GM10248 (cell line): ENCODE measurements around the gene DLGAP5.

Source experiments
- CTCF ChIA-PET: fragments of 300-600 bp; sonication (Branson Sonifier 250); formaldehyde crosslinking; extraction: SDS; loops from one replicate; lab custom pipeline; 2021; ENCODE audit warnings: antibody characterized with exemption; lab: Yijun Ruan, JAX
- POLR2A ChIA-PET: fragments of 350-650 bp; sonication (Branson Sonifier 250); formaldehyde crosslinking; extraction: SDS; loops from one replicate; lab custom pipeline; 2020; ENCODE audit warnings: antibody characterized with exemption; lab: Yijun Ruan, JAX
- DNase-seq: peaks from one replicate; pipeline ENCODE4 v3.0.0; 2012; ENCODE audit errors: extremely low spot score
- TF ChIP-seq, protein P1 (sequence below): IDR thresholded peaks from 2 replicates; pipeline ENCODE4 v1.5.1; 2012; ENCODE audit warnings: mild to moderate bottlenecking, low read depth; ENCODE audit errors: extremely low read depth, missing control alignments, control extremely low read depth

DLGAP5 gene

DNA sequence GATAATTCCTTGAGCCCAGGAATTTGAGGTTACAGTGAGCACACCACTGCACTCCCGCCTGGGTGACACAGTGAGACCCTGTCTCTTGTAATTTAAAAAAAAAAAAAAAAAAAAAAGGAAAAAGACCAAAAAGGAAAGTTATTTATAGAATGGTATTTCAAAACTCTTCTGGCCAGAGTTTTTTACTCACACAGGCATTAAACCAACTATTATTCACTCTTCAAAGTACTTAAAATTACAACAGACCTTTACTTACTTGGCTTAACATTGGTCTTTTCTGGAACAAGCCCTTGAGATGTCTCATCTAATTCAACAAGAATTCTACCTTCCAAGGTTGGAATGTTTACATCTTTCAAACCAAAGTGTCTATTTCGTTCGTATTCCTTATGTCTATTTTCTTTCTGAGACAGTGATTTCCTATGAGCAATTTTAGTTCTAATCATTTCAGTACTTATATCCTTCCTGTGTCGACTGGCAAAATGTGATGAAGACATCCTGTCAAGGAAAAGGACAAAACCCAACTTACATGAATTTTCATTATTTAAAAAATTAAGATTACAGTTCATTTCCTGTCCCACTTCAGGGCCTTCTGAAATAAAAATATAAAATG lies 2.6 kb downstream of the DLGAP5 start:
- CTCF ChIA-PET: no interaction called here
- no peak for DNase-seq
- TF ChIP-seq, protein P1, sequence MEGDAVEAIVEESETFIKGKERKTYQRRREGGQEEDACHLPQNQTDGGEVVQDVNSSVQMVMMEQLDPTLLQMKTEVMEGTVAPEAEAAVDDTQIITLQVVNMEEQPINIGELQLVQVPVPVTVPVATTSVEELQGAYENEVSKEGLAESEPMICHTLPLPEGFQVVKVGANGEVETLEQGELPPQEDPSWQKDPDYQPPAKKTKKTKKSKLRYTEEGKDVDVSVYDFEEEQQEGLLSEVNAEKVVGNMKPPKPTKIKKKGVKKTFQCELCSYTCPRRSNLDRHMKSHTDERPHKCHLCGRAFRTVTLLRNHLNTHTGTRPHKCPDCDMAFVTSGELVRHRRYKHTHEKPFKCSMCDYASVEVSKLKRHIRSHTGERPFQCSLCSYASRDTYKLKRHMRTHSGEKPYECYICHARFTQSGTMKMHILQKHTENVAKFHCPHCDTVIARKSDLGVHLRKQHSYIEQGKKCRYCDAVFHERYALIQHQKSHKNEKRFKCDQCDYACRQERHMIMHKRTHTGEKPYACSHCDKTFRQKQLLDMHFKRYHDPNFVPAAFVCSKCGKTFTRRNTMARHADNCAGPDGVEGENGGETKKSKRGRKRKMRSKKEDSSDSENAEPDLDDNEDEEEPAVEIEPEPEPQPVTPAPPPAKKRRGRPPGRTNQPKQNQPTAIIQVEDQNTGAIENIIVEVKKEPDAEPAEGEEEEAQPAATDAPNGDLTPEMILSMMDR: no peak
- POLR2A ChIA-PET: no interaction called here

- ChIA-PET POLR2A (no interaction called here), CTCF (interaction anchor here (0.7 to 1.7 kb wide), 6 partner anchors 9 to 91 kb away, joined by 3 to 5 read pairs (median 4); no protein-coding TSS in a partner anchor)
- TF ChIP-seq, protein P1: no peak
These were observed 11.0 kb downstream of the DLGAP5 start for GRCh38 chr14:55180434-55180833.

GRCh38 chr14:55180006-55180405 lies 11.4 kb downstream of the DLGAP5 start:
- POLR2A ChIA-PET: no interaction called here
- DNase-seq: no peak
- TF ChIP-seq, protein P1: no peak
- CTCF ChIA-PET: interaction anchor here (1.1 to 1.7 kb wide), 2 partner anchors 9 to 27 kb away, joined by 4 to 5 read pairs; no protein-coding TSS in a partner anchor

More at GRCh38 chr14:55180434-55180833, 11.0 kb downstream of the DLGAP5 start:
- DNase-seq: peak; percentile 36

DNA sequence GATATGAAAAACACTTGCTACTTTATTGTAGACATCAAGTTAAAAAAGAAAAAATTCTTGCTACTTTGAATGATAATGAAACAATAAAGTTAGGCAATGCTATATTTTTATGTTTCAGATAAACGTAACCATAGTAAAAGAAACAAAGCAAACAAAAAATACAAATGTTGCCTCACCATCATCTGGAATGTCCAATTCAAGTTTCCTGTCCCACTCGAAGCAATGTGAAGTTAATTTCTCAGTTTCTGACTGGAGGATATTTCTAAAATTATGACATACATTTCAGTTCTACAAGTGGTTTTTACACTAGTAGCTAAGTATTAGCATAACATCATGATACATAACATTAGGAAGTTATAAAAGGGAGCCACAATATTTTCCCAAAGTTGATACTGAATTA lies 20.9 kb downstream of the DLGAP5 start:
- POLR2A ChIA-PET: no interaction called here
- TF ChIP-seq, protein P1: no peak
- CTCF ChIA-PET: interaction anchor here (1.3 to 3.3 kb wide), 6 partner anchors 10 to 120 kb away, joined by 3 to 13 read pairs (median 4); no protein-coding TSS in a partner anchor
- no peak for DNase-seq

- ChIA-PET POLR2A (no interaction called here), CTCF (interaction anchor here (0.6 to 5.1 kb wide), 31 partner anchors 9 to 255 kb away, joined by 3 to 57 read pairs (median 4); partner anchors contain the start of genes LGALS3 and MAPK1IP1L)
- TF ChIP-seq, protein P1: peak; percentile 29
- DNase-seq: peak; percentile 44
These were observed 30.4 kb downstream of the DLGAP5 start for GRCh38 chr14:55160989-55161388.

DNA sequence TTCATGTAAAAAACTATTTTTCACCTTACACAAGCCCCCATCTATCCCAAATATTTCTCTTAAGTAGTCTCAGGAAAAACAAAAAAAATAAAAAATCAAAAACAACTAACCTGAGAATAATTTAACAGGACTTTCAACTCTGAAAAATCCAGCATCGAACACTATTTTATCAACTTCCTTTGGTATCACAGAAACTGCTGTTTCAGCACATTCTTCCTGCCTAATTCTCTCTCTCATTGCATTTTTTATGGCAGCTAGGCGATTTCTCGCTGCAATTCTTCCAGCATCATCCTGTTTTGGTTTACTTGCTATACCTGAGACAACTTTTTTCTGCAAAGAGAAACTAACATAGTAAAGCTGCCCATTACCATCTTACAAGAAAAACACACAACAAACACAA lies 33.0 kb downstream of the DLGAP5 start:
- no peak for DNase-seq
- POLR2A ChIA-PET: no interaction called here
- TF ChIP-seq, protein P1: no peak
- CTCF ChIA-PET: interaction anchor here (1.5 to 5.1 kb wide), 4 partner anchors 12 to 68 kb away, joined by 3 to 31 read pairs (median 17); no protein-coding TSS in a partner anchor
